ENCODE measurements around the gene CHRND.

The CHRND gene

GRCh38 chr2:232576995-232577394 is 51.0 kb downstream of the CHRND start:
- no peak for DNase-seq (ENCODE audit: low read depth)

GRCh38 chr2:232577841-232578240 is 51.9 kb downstream of the CHRND start:
- no peak for DNase-seq (ENCODE audit: low read depth)

- DNase-seq (ENCODE audit: low read depth): no peak
Observed at GRCh38 chr2:232578626-232579025, 52.7 kb downstream of the CHRND start.

- no peak for DNase-seq (ENCODE audit: low read depth)
Observed at GRCh38 chr2:232580648-232580981, 54.7 kb downstream of the CHRND start.

- DNase-seq (ENCODE audit: low read depth): no peak
Observed at GRCh38 chr2:232581725-232582124, 55.8 kb downstream of the CHRND start.

GRCh38 chr2:232584238-232584637 is 58.3 kb downstream of the CHRND start:
- DNase-seq (ENCODE audit: low read depth): no peak
